B cell (primary cell): ENCODE data around the gene DRAM2. TPM values are rescaled to one million over a fixed set of nuclear protein-coding genes. Genes with fewer than 3 reads are reported as not detected.

Source experiments
- ATAC-seq: fragments of 200-7000 bp; cut with Tn5 transposase; one replicate; pipeline ENCODE4 v1.10.0; 2021; ENCODE audit warnings: low read depth, mild to moderate bottlenecking, moderate number of reproducible peaks, moderate library complexity
- CTCF ChIA-PET: fragments of 350-600 bp; sonication (Branson Sonifier 250); formaldehyde crosslinking; loops from one replicate; lab custom pipeline; 2021; ENCODE audit warnings: antibody characterized with exemption, inconsistent platforms; lab: Charles Lee
- POLR2A ChIA-PET: fragments of 350-600 bp; sonication (Branson Sonifier 250); formaldehyde crosslinking; loops from one replicate; lab custom pipeline; 2021; ENCODE audit warnings: antibody characterized with exemption; lab: Charles Lee
- DNase-seq: peaks from one replicate; pipeline ENCODE4 v3.0.0; 2013
- H2AFZ ChIP-seq: 2 replicates; pipeline ENCODE4 v1.6.1; 2012; ENCODE audit warnings: mild to moderate bottlenecking, low read depth, low read length; ENCODE audit not compliant: insufficient read depth, poor library complexity, severe bottlenecking
- H3K27ac ChIP-seq, 2 donors: 1 replicate in 1 of 2; 2 replicates in 1 of 2; pipeline ENCODE4 v1.5.1; 2012 to 2013; ENCODE audit warnings: low read length in 2 of 2, mild to moderate bottlenecking in 2 of 2, moderate library complexity in 1 of 2
- H3K27me3 ChIP-seq, 4 experiments: fragments of 200-600 bp in 1 of 4; sonication (generic) in 1 of 4; replicated peaks in 1 of 4; 1 replicate in 2 of 4; 2 replicates in 2 of 4; pipeline versions ENCODE4 v1.6.1 to v1.7.0; 2013 to 2016; ENCODE audit warnings: low read length in 3 of 4, mild to moderate bottlenecking in 2 of 4, mixed read lengths in 1 of 4, moderate library complexity in 1 of 4; ENCODE audit not compliant: insufficient read depth in 4 of 4, control insufficient read depth in 3 of 4; ENCODE audit errors: control extremely low read depth in 1 of 4
- H3K36me3 ChIP-seq, 2 experiments: replicated peaks in 1 of 2; 1 replicate in 1 of 2; 2 replicates in 1 of 2; pipeline versions ENCODE4 v1.6.1 to v1.7.1; 2013; ENCODE audit warnings: low read length in 1 of 2; ENCODE audit not compliant: insufficient read depth in 2 of 2, control insufficient read depth in 1 of 2; ENCODE audit errors: control extremely low read depth in 1 of 2, extremely low read depth in 1 of 2
- H3K4me1 ChIP-seq, 2 donors: fragments of 200-600 bp in 1 of 2; sonication (generic) in 1 of 2; 1 replicate in 1 of 2; 2 replicates in 1 of 2; pipeline versions ENCODE4 v1.5.1 to v1.6.1; 2013 to 2017; ENCODE audit warnings: low read length in 2 of 2; ENCODE audit not compliant: control insufficient read depth in 2 of 2, insufficient read depth in 2 of 2
- H3K4me2 ChIP-seq: replicated peaks from 2 replicates; pipeline ENCODE3; 2012; ENCODE audit warnings: mild to moderate bottlenecking, low read depth, low read length; ENCODE audit not compliant: poor library complexity, severe bottlenecking
- H3K4me3 ChIP-seq, 5 experiments: fragments of 200-600 bp in 1 of 5; sonication (generic) in 1 of 5; 1 replicate in 3 of 5; 2 replicates in 2 of 5; pipeline versions ENCODE4 v1.5.1 to v1.7.0; 2011 to 2016; ENCODE audit warnings: low read length in 4 of 5, mild to moderate bottlenecking in 4 of 5, low read depth in 2 of 5, control low read depth in 1 of 5, moderate library complexity in 1 of 5; ENCODE audit not compliant: insufficient read depth in 1 of 5; ENCODE audit errors: control extremely low read depth in 1 of 5, extremely low read depth in 1 of 5
- H3K79me2 ChIP-seq: fragments of 200-600 bp; sonication (generic); one replicate; pipeline ENCODE4 v1.6.0; 2016; ENCODE audit warnings: low read length; ENCODE audit not compliant: control insufficient read depth, insufficient read depth
- H3K9ac ChIP-seq: fragments of 200-600 bp; sonication (generic); 2 replicates; pipeline ENCODE4 v1.6.1; 2017; ENCODE audit warnings: mild to moderate bottlenecking, low read length, moderate library complexity
- H3K9me3 ChIP-seq, 3 donors: one replicate each; pipeline versions ENCODE4 v1.6.1 to v1.7.1; 2013; ENCODE audit warnings: low read length in 2 of 3; ENCODE audit not compliant: control insufficient read depth in 2 of 3, insufficient read depth in 1 of 3; ENCODE audit errors: control extremely low read depth in 1 of 3
- H4K20me1 ChIP-seq: 2 replicates; pipeline ENCODE4 v1.6.0; 2012; ENCODE audit warnings: mild to moderate bottlenecking, low read length; ENCODE audit not compliant: insufficient read depth, control insufficient read depth, poor library complexity, severe bottlenecking
- H3K27ac Mint-ChIP-seq: one replicate; pipeline ENCODE4 v1.8.0; 2021; ENCODE audit warnings: mixed read lengths
- H3K27me3 Mint-ChIP-seq: one replicate; pipeline ENCODE4 v1.8.0; 2021; ENCODE audit warnings: mixed read lengths
- H3K4me1 Mint-ChIP-seq: one replicate; pipeline ENCODE4 v1.8.0; 2021; ENCODE audit warnings: mixed read lengths
- H3K4me3 Mint-ChIP-seq: one replicate; pipeline ENCODE4 v1.8.0; 2021; ENCODE audit warnings: mixed read lengths
- H3K9me3 Mint-ChIP-seq: one replicate; pipeline ENCODE4 v1.8.0; 2022; ENCODE audit warnings: mixed read lengths; ENCODE audit not compliant: insufficient read depth
- EZH2 ChIP-seq: IDR thresholded peaks from 2 replicates; pipeline ENCODE4 v1.6.1; 2012; ENCODE audit warnings: borderline replicate concordance, low read depth, mild to moderate bottlenecking, moderate library complexity, low read length; ENCODE audit not compliant: insufficient read depth, poor library complexity, severe bottlenecking
- WGBS: methylation state at CpG from one replicate; pipeline ENCODE4 v1.1.5; 2013; ENCODE audit warnings: missing lambda C conversion rate; ENCODE audit not compliant: insufficient coverage; 5-methylcytosine and 5-hydroxymethylcytosine counted together
- intact Hi-C: fragments of 100-400 bp; cut with micrococcal nuclease; formaldehyde crosslinking; loops from one replicate; pipeline ENCODE4 v1.10.0; 2022
- polyA plus RNA-seq: library from polyadenylated mRNA; depleted of rRNA; stranded (reverse); fragments of >200 nt; gene quantifications from 2 replicates; pipeline ENCODE4 v1.2.3, GENCODE V29; 2012
- total RNA-seq, 2 donors: library from RNA; stranded (reverse); fragments of 120-200 nt in 1 of 2; gene quantifications; 1 replicate in 1 of 2; 2 replicates in 1 of 2; pipeline versions ENCODE4 v1.2.3 to v1.2.4, GENCODE V29; 2013 to 2022
- TF ChIP-seq, protein P1 (sequence below): fragments of 200-600 bp; IDR thresholded peaks from one replicate; pipeline ENCODE4 v1.8.0; 2022; ENCODE audit warnings: antibody characterized with exemption, mild to moderate bottlenecking

The DRAM2 gene
- total and polyA plus RNA-seq, 2 donors (not counting 1 experiment from before 2014, with no cell fraction given) = 102 to 195 TPM

DNA sequence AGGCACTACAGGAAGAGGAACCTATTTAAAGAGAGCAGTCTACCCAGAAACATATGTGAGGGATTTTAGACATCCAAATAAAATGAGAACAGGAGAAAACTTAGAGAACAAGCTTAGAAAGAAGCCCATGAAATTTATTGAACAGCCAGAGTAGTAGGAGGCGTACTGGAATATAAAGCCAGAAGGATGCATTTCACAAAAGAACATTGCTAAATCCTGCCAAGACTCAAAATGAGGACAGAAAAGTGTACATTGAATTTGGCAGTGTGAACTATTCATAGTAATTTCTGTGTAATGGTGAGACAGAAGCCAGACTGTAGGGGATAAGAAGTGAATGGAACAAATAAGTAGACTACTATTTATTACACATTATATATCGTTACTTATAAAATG, 22.6 kb upstream of the DRAM2 start:
- peaks cover 12% of the 10 kb centered on the region for H4K20me1 ChIP-seq
- ATAC-seq = no peak
- H3K27me3 ChIP-seq = no peaks in the 10 kb centered on the region
- no peaks in the 10 kb centered on the region for H3K9me3 Mint-ChIP-seq
- POLR2A ChIA-PET = no interaction called here
- intact Hi-C loops = loop anchor here (5.0 kb wide), 1 partner anchor 35 kb away; no protein-coding TSS in a partner anchor
- no peak overlapping the region for H3K4me3 ChIP-seq
- CTCF ChIA-PET = interaction anchor here (1.1 to 1.6 kb wide), 2 partner anchors 61 to 132 kb away, joined by 3 to 4 read pairs; no protein-coding TSS in a partner anchor
- peaks cover 93% of the 10 kb centered on the region for H3K79me2 ChIP-seq
- no peak overlapping the region for H2AFZ ChIP-seq
- WGBS = no CpG with 5 or more reads among the region's 2 CpGs
- H3K4me2 ChIP-seq = no peak overlapping the region
- no peaks in the 10 kb centered on the region for H3K9me3 ChIP-seq
- H3K9ac ChIP-seq = no peak overlapping the region
- H3K4me1 ChIP-seq = peaks cover 0 to 8% of the 10 kb centered on the region in 2 donors
- peak overlapping the region in 1 of 2 donors; percentile 59 for H3K27ac ChIP-seq
- no peaks in the 10 kb centered on the region for H3K27me3 Mint-ChIP-seq
- no peak overlapping the region for H3K4me3 Mint-ChIP-seq
- H3K36me3 ChIP-seq = peaks cover 13 to 65% of the 10 kb centered on the region in 2 experiments
- H3K4me1 Mint-ChIP-seq = peaks cover 34% of the 10 kb centered on the region
- no peak for TF ChIP-seq EZH2
- TF ChIP-seq, protein P1, sequence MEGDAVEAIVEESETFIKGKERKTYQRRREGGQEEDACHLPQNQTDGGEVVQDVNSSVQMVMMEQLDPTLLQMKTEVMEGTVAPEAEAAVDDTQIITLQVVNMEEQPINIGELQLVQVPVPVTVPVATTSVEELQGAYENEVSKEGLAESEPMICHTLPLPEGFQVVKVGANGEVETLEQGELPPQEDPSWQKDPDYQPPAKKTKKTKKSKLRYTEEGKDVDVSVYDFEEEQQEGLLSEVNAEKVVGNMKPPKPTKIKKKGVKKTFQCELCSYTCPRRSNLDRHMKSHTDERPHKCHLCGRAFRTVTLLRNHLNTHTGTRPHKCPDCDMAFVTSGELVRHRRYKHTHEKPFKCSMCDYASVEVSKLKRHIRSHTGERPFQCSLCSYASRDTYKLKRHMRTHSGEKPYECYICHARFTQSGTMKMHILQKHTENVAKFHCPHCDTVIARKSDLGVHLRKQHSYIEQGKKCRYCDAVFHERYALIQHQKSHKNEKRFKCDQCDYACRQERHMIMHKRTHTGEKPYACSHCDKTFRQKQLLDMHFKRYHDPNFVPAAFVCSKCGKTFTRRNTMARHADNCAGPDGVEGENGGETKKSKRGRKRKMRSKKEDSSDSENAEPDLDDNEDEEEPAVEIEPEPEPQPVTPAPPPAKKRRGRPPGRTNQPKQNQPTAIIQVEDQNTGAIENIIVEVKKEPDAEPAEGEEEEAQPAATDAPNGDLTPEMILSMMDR = no peak
- peak overlapping the region; percentile 67 for H3K27ac Mint-ChIP-seq
- DNase-seq = no peak

DNA sequence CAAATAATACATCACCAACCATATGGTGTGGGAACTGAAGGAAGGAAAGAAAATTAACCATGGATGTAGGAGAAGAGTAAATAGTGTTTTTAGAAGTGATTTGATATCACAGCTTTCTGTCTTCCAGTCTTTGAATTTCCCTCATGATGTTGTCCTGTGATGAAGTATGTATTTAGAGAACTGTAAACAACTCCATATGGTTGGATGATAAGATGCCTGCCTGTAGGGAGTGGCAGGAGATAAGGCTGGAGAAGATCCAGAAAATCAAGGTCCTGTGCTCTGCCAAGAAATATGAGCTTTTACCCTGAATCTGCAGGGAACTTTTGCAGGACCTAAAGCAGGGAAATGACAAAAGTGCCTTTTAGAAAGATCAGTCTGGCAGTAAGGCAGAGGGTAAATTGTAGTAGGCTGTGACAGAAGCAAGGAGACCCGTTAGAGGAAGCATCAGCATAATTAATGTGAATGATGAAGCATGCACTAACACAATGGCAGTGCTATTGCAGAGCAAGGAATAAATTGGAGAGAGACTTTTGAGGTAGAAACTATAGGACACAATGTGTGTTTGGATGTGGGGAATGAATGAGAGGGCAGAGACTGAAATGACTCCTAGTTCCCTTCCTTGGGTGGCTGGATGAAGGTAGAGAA, 22.1 kb upstream of the DRAM2 start:
- intact Hi-C loops = loop anchor here (5.0 kb wide), 1 partner anchor 35 kb away; no protein-coding TSS in a partner anchor
- Histone ChIP-seq H3K4me2 (no peak overlapping the region), H3K9me3 (no peaks in the 10 kb centered on the region), H2AFZ (no peak overlapping the region), H4K20me1 (peaks cover 17% of the 10 kb centered on the region), H3K79me2 (peaks cover 94% of the 10 kb centered on the region), H3K27me3 (no peaks in the 10 kb centered on the region), H3K4me3 (no peak overlapping the region), H3K4me1 (peaks cover 0 to 8% of the 10 kb centered on the region in 2 donors), H3K9ac (no peak overlapping the region), H3K27ac (peak overlapping the region in 1 of 2 donors; percentile 59), H3K36me3 (peaks cover 14 to 65% of the 10 kb centered on the region in 2 experiments)
- TF ChIP-seq, protein P1 = no peak
- TF ChIP-seq EZH2 = no peak
- H3K9me3 Mint-ChIP-seq = no peaks in the 10 kb centered on the region
- DNase-seq (no peak), ATAC-seq (no peak)
- no peaks in the 10 kb centered on the region for H3K27me3 Mint-ChIP-seq
- peaks cover 34% of the 10 kb centered on the region for H3K4me1 Mint-ChIP-seq
- WGBS = 100% methylated on average over 1 of the region's 1 CpG
- no peak overlapping the region for H3K4me3 Mint-ChIP-seq
- peak overlapping the region; percentile 67 for H3K27ac Mint-ChIP-seq
- CTCF ChIA-PET = interaction anchor here (0.6 to 1.6 kb wide), 5 partner anchors 12 to 131 kb away, joined by 3 to 5 read pairs (median 3); no protein-coding TSS in a partner anchor
- POLR2A ChIA-PET = no interaction called here
